Thyroid gland (tissue), 4 donors: ENCODE results near the gene NCR3LG1.

Source experiments
- POLR2A ChIP-seq, 2 donors: fragments of 450-650 bp; IDR thresholded peaks; one replicate each; pipeline ENCODE4 v1.6.1; 2017; ENCODE audit warnings: antibody characterized with exemption in 2 of 2, mild to moderate bottlenecking in 2 of 2, moderate library complexity in 1 of 2
- TF ChIP-seq, protein P1 (sequence below), 6 experiments: fragments of 200-600 bp in 3 of 6; fragments of 450-650 bp in 3 of 6; sonication (generic) in 3 of 6; IDR thresholded peaks; one replicate each; pipeline ENCODE4 v1.5.1; 2016 to 2019; ENCODE audit warnings: antibody characterized with exemption in 6 of 6, mild to moderate bottlenecking in 2 of 6, inconsistent platforms in 1 of 6, moderate library complexity in 1 of 6

DNA sequence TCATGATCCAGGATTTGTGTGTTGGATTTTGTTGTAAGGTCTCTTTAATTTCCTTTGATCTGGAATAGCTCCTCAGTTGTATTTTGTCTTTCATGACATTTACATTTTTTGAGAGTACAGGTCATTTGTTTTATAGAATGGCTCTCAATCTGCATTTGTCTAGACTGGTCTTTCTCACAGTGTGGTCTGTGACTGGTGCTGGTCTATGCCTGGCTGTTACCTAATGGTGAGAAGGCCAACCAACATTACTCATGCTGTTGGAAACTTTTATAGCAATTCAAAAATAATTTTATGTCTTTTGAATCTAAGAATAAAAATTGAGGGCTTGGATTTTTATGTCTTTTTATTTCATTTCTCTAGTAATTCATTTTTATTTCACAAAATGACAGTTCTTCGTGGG, 3.9 kb upstream of the NCR3LG1 start:
- TF ChIP-seq, protein P1, sequence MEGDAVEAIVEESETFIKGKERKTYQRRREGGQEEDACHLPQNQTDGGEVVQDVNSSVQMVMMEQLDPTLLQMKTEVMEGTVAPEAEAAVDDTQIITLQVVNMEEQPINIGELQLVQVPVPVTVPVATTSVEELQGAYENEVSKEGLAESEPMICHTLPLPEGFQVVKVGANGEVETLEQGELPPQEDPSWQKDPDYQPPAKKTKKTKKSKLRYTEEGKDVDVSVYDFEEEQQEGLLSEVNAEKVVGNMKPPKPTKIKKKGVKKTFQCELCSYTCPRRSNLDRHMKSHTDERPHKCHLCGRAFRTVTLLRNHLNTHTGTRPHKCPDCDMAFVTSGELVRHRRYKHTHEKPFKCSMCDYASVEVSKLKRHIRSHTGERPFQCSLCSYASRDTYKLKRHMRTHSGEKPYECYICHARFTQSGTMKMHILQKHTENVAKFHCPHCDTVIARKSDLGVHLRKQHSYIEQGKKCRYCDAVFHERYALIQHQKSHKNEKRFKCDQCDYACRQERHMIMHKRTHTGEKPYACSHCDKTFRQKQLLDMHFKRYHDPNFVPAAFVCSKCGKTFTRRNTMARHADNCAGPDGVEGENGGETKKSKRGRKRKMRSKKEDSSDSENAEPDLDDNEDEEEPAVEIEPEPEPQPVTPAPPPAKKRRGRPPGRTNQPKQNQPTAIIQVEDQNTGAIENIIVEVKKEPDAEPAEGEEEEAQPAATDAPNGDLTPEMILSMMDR (IDR thresholded peaks at IDR 0.05), result no peak
- TF ChIP-seq POLR2A (IDR thresholded peaks at IDR 0.05), result no peak
